ENCODE results near the gene BBC3.
"Not testable (repeated sequence)": the region's sequence is repeated elsewhere in the genome, so short reads cannot be mapped to it uniquely, and the experiment has no call there.

The BBC3 gene

DNA sequence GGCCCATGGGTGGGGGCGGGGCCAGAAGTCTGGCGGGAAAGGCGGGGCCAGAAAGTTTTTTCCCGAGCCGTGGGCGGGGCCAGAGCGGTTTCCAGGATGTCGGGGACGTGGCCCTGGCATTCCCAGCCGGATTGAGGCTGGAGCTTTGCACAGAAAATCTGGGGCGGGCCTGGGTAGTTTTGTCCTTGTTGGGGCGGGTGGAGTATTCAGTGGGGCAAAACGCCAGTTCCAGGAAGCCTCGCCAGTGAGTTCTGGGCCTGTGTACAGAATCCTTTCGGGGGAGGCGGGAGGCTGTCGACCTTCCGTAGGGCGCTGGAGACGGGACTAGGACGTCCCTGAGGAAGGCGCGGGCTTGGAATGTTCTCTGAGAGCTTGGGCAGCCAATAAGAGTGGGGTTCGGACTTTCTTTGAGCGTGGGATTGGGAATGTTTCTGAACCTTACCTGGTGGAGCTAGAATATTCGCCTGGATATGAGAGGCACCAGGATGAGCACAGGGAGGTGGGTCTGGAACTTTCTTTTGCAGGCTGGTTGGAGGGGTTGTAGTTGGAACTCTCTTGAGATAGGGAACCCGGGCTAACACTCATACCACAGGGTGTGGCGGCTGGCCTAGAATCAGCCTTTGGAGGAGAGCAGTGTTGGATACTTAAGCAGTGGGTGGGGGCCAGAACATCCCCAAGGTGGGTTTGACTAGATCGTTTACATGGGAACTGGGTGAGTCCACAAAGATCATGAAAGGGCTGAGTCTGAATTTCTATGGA, 26.6 kb upstream of the BBC3 start:
- peak overlapping the region; percentile 80 for H3K4me3 ChIP-seq (ENCODE audit: low read length)
- TF ChIP-seq, protein P1, sequence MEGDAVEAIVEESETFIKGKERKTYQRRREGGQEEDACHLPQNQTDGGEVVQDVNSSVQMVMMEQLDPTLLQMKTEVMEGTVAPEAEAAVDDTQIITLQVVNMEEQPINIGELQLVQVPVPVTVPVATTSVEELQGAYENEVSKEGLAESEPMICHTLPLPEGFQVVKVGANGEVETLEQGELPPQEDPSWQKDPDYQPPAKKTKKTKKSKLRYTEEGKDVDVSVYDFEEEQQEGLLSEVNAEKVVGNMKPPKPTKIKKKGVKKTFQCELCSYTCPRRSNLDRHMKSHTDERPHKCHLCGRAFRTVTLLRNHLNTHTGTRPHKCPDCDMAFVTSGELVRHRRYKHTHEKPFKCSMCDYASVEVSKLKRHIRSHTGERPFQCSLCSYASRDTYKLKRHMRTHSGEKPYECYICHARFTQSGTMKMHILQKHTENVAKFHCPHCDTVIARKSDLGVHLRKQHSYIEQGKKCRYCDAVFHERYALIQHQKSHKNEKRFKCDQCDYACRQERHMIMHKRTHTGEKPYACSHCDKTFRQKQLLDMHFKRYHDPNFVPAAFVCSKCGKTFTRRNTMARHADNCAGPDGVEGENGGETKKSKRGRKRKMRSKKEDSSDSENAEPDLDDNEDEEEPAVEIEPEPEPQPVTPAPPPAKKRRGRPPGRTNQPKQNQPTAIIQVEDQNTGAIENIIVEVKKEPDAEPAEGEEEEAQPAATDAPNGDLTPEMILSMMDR (conservative IDR thresholded peaks at IDR 0.05; ENCODE audit: low read length), result no peak
- DNase-seq (ENCODE audit: low read depth), result no peak

DNA sequence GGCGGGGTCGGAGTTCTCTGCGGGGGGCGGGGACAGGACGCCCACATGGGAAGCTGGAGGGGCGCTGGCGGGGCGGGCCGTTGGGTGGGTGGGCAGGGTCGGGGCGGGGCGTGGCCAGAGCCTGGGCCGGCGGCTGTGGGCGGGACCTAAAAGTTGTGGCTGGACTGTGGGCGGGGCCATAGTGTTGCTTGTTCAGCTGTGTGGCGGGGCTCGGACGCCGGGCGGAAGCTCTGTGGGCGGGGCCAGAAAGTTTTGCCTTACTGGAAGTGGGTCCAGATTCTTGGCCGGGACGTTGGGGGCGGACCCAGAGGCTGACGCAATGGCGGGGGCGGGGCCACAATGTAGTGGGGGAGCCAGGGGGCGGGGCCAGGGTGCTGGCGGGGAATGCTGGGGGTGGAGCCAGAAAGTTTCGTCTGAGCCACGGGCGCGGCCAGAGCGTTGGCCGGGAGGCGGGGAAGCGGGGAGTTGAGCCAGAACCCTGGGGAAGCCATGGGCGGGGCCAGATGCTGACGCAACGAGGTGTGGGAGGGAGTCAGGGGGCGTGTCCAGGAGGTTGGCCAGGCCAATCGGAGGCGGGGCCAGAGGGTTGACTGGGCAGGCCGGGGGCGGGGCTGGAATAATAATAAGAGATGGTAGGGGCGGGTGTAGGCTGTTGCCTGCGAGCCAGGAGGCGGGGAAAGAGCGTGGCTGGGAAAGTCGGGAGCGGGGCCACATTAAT, 25.9 kb upstream of the BBC3 start:
- TF ChIP-seq, protein P1 (conservative IDR thresholded peaks at IDR 0.05; ENCODE audit: low read length), result no peak
- peak; percentile 99 for DNase-seq (ENCODE audit: low read depth)
- peak overlapping the region; percentile 85 for H3K4me3 ChIP-seq (ENCODE audit: low read length)

DNA sequence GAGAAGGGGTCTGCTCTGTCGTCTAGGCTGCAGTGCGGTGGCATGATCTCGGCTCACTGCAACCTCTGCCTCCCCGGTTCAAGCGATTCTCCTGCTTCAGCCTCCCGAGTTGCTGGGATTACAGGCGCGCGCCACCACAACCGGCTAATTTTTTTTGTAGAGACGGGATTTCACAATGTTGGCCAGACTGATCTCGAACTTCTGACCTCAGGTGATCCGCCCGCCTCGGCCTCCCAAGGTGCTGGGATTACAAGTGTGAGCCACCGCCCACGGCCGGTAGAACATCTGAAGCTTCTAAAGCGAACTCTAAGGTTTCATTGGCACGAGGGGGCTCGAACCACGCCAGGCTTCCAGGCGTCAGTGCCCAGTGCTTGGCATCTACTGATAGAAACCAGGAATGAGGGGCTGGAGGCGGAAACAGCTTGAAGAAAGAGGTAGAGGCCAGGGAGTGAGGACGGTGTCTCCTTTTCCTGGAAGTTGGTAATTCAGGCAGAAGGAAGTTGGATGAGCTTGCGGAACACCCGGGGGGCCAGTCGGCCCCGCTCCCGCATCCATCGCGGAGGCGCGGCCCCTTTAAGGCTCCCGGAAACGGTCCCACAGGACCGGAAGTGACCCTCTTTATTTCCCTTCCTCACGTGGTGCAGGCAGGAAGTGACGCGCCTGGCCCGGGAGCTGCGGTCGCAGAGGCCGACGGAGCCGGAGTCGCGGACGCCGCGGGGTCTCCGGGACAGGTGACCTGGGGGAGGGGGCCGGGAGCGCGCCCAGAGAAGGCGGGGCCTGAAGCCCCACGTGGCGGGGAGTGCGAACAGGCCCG, 25.1 kb upstream of the BBC3 start, which contains the start of gene CCDC9:
Gene CCDC9, plus strand, starts transcription at position 647 of the 814 bp plus-strand sequence. CDS start 1,876 bp downstream, outside the sequence.
- H3K4me3 ChIP-seq (ENCODE audit: low read length), result peak within 1 kb of the TSS; percentile 85

DNA sequence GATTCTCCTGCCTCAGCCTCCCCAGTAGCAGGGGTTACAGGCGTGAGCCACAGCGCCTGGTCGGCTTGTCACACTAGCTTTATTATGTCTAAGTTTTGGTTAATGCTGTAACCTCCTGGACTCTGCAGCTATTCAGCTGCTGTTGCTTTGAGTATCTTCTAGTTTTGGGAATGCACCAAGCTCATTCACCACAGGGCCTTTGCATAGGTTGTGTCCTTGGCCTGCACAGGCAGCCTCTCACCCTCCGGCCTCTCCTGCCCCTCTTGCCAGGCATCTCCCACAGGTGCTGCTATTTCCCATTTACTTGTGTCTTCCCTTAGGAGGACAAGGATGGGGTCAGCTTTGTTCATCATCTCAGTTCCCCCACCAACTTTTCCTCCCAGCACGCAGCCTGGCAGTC, 23.0 kb upstream of the BBC3 start:
- TF ChIP-seq, protein P1 (conservative IDR thresholded peaks at IDR 0.05; ENCODE audit: low read length), result no peak
- DNase-seq (ENCODE audit: low read depth), result no peak
- H3K4me3 ChIP-seq (ENCODE audit: low read length), result no peak overlapping the region

More for the DNA sequence above, 25.1 kb upstream of the BBC3 start, which contains the start of gene CCDC9:
- peak; percentile 96 for DNase-seq (ENCODE audit: low read depth)
- TF ChIP-seq, protein P1 (conservative IDR thresholded peaks at IDR 0.05; ENCODE audit: low read length), result no peak

DNA sequence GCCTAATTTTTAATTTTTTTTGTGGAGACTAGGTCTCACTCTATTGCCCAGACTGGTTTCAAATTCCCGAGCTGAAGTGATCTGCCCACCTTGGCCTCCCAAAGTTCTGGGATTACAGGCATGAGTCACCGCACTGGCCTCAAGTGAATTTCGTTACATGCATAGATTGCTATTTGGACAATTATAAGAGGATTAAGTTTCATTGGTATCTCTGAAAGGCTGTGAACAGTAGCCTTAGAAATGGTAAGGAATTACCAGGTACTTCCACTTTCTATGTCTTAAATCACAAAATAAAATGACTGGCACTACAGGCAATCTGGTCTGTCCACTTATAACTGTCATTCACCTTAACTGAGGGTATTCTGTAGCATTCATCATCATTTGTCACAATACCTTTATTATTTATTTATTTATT, 22.5 kb upstream of the BBC3 start:
- TF ChIP-seq, protein P1 (conservative IDR thresholded peaks at IDR 0.05; ENCODE audit: low read length), result no peak
- DNase-seq (ENCODE audit: low read depth), result peak; percentile 87
- no peak overlapping the region for H3K4me3 ChIP-seq (ENCODE audit: low read length)

DNA sequence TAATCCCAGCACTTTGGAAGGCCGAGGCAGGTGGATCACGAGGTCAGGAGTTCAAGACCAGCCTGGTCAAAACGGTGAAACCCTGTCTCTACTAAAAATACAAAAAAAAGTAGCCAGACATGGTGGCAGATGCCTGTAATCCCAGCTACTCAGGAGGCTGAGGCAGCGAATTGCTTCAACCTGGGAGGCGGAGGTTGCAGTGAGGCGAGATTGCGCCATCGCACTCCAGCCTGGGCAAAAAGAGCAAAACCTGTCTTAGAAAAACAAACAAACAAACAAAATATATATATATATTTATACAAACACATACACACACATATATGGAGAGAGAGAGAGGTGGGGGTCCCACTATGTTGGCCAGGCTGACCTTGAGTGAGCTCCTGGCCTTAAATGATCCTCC, 22.0 kb upstream of the BBC3 start:
- DNase-seq (ENCODE audit: low read depth); H3K4me3 ChIP-seq (ENCODE audit: low read length): not testable (repeated sequence)

DNA sequence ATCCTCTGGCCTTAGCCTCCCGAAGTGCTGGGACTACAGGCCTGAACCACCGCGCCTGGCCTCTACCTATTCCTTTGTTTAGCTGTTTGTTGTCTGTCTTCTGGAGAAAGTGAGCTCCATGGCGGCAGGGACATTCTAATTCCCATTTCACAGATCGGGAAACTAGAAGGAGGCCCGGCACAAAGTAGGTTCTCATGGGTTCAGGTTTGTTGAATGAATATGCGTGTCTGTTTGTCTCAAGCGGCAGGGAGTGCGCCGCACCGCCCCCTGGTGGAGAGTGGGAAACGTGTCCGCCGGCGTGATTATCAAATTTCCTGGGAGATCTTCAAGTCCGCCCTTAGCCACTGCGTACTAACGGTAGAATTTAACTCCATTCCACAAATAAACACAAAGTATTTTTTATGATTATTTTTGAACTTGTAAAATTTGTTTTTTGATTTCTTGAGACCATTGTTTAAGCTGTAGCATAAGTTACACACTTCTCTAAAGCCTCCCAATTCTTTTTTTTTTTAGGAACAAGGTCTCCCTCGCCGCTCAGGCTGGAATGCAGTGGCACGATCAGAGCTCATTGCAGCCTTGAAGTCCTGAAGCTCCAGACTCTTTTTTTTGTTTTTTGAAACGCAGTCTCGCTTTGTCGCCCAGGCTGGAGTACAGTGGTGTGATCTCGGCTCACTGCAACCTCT, 16.4 kb upstream of the BBC3 start:
- TF ChIP-seq, protein P1 (conservative IDR thresholded peaks at IDR 0.05; ENCODE audit: low read length), result peak; percentile 82
- DNase-seq (ENCODE audit: low read depth), result peak; percentile 79
- no peak overlapping the region for H3K4me3 ChIP-seq (ENCODE audit: low read length)
